GM21786 (cell line): ENCODE data around the gene PLA2G15.
A peak's percentile ranks its signal among the peaks of the same experiment; 100 is the strongest.

ENCODE experiments used
- ATAC-seq: cut with Tn5 transposase; IDR thresholded peaks from one replicate; pipeline ENCODE4 v1.9.1; 2021; ENCODE audit not compliant: unreplicated experiment

PLA2G15 gene

GRCh38 chr16:68292425-68292824, 47.3 kb downstream of the PLA2G15 start:
- no peak for ATAC-seq

GRCh38 chr16:68296291-68296690, 51.1 kb downstream of the PLA2G15 start:
- ATAC-seq = no peak

GRCh38 chr16:68296693-68297092, 51.5 kb downstream of the PLA2G15 start:
- no peak for ATAC-seq

- no peak for ATAC-seq
These were observed 52.7 kb downstream of the PLA2G15 start for GRCh38 chr16:68297908-68298307.

- ATAC-seq = no peak
These were observed 53.1 kb downstream of the PLA2G15 start for GRCh38 chr16:68298312-68298711.

GRCh38 chr16:68298907-68299561, 53.9 kb downstream of the PLA2G15 start:
- ATAC-seq = no peak

- ATAC-seq = no peak
These were observed 54.6 kb downstream of the PLA2G15 start for GRCh38 chr16:68299571-68300453.

- no peak for ATAC-seq
These were observed 55.7 kb downstream of the PLA2G15 start for GRCh38 chr16:68300734-68301459.

- no peak for ATAC-seq
These were observed 61.5 kb downstream of the PLA2G15 start for GRCh38 chr16:68306633-68307032.

GRCh38 chr16:68309799-68310198, 64.6 kb downstream of the PLA2G15 start:
- ATAC-seq = no peak

- ATAC-seq = peak; percentile 27
These were observed 65.2 kb downstream of the PLA2G15 start for GRCh38 chr16:68310437-68310773.
